ENCODE data around the gene SCO2.

DNA sequence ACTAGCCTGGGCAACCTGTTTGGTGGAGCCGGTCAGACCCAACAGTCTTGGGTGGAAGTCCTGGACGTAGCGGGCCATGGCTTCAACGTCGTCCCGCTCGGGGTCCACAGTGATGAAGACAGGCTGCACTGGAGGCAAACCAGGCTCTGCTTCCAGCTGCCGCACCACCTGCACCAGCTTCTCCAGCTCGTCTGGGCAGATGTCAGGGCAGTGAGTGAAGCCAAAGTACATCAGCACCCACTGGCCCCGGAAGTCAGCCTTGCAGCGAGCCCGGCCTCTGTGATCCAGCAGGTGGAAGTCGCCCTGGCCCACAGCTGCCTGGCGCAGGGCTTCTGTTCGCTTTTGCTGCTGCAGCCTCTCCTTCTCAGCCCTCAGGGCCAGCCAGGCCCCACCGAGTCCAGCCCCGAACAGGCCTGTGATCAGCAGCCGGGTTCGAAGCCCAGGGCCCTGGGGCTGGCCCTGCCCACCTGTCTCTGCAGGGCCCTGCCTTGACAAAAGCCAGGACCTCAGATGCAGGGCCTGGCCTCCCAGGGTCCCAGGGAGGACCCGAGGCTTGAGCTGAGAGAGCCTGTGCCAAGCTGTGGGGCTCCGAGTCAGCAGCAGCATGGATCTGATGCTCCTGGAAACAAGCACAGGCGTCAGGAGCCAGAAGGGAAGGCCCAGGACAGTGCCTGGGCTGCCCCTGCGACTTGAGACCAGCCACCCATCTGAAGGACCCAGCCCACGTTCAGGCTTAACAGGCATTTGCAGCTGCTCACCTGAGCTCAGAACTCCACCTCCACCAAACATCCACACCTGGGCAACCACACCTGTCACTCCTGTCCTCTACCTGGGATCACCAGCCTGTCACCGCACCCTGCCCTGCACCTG is 1.4 kb downstream of the SCO2 start:
- TF ChIP-seq POLR2A (IDR thresholded peaks at IDR 0.05): no peak
- TF ChIP-seq, protein P1, sequence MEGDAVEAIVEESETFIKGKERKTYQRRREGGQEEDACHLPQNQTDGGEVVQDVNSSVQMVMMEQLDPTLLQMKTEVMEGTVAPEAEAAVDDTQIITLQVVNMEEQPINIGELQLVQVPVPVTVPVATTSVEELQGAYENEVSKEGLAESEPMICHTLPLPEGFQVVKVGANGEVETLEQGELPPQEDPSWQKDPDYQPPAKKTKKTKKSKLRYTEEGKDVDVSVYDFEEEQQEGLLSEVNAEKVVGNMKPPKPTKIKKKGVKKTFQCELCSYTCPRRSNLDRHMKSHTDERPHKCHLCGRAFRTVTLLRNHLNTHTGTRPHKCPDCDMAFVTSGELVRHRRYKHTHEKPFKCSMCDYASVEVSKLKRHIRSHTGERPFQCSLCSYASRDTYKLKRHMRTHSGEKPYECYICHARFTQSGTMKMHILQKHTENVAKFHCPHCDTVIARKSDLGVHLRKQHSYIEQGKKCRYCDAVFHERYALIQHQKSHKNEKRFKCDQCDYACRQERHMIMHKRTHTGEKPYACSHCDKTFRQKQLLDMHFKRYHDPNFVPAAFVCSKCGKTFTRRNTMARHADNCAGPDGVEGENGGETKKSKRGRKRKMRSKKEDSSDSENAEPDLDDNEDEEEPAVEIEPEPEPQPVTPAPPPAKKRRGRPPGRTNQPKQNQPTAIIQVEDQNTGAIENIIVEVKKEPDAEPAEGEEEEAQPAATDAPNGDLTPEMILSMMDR (IDR thresholded peaks at IDR 0.05): no peak
